ENCODE data around the gene ITGB6. TPM values are rescaled to one million over a fixed set of nuclear protein-coding genes. Genes with fewer than 3 reads are reported as not detected.

ITGB6 gene
- total and polyA plus RNA-seq, 5 experiments from 2014 or later: not detected

DNA sequence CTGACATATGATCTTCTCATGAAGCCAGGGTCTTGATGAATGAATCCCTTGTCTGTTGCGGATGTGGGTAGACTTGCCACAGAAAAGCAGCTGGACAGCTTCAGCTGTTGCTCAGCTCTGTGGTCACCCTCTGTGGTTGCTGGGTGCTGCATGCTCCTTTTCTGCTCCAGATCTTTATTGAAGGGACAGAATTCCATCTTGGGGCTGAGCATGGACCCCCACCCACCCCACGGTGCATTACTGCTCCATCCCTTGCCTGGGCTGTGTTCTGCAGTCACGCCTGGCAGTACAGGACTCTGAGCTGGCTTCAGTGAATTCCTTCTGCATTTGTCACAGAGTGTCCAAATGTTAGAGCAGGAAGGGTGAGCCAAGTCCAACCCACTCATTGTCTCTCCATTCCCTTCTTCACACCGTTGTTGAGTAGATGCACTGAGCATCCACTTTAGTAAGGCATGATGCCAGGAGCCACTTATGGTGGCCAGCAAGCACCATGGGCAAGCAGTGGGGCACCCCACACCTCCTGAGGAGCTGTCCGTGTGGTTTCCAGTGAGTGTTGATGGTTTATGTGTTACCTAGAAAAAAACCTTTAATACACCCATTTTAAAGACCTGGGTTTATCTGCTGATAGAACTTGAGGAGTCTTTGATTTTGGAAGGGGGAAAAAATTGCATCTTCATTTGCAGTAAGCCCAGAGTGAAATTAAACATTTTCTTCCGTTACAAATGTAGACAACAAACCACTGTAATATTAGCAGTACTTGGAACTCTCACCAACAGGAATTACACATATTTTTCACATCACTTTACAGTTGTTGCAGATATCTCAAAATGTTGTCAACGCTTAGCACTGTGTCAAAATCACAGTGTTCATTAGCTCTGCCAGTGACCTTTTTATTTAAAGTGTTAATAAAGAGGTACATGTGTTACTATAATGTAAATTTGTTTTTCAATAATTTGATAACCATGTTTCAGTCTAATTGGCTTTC is 14.7 kb upstream of the ITGB6 start:
- Mint-ChIP-seq H3K4me3 (no peak overlapping the region), H3K27ac (no peak overlapping the region), H3K4me1 (peaks cover 4 to 18% (median 6%) of the 10 kb centered on the region in 4 donors), H3K36me3 (peaks cover 0 to 5% (median 0%) of the 10 kb centered on the region in 3 donors), H3K27me3 (peaks cover 3 to 28% (median 16%) of the 10 kb centered on the region in 5 donors), H3K9me3 (no peaks in the 10 kb centered on the region)
- ATAC-seq: no peak
- POLR2A ChIA-PET: no interaction called here
- DNase-seq: no peak

DNA sequence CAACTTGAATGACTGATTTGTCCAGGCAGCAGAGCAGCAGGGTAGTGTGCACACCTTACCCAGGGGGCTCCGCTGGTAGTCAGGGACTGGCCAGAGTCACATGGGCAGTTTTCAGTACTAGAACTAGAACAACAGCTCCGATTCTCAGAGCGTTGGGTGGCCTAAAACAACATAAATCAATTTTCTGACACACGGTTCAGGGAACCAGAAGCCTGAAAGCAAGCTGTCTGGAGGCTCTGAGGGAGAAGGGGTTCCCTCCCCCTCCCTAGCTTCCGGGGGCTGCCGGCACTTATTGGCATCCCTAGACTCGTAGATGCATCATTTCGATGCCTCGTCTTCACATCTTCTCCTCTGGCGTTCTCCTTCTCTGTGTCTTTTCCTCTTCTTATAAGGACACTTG is 13.4 kb upstream of the ITGB6 start:
- POLR2A ChIA-PET: no interaction called here
- ATAC-seq (no peak), DNase-seq (no peak)
- Mint-ChIP-seq H3K4me3 (no peak overlapping the region), H3K9me3 (no peaks in the 10 kb centered on the region), H3K27me3 (peaks cover 3 to 28% (median 16%) of the 10 kb centered on the region in 5 donors), H3K36me3 (peaks cover 0 to 5% (median 0%) of the 10 kb centered on the region in 3 donors), H3K4me1 (peaks cover 4 to 22% (median 6%) of the 10 kb centered on the region in 4 donors), H3K27ac (no peak overlapping the region)

DNA sequence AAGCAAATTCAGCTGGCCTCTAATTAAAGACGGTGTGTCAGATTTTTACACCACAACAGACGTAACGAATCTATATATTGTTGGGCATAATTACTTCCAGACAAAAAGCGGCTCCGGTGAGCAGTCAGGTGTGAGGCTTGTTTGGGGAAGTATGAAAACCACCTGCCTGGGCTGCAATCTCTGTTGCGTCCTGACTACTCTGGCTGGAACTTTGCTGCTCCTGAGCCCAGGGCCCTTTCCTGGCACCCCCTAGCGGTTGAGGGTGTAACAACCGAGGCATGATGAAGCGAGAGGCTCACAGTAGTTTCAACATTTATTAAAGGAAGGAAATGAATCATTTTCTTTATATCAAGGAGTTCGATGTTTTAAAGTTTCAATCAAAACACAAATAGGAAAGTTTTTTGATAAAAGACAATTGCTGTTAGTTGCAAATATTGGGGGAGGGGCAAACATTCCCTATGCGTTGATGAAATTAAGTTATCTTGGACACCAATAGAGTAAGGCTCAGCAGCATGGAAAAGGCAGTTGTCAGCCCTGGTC is 10.6 kb upstream of the ITGB6 start:
- Mint-ChIP-seq H3K27ac (peak overlapping the region in 2 of 10 donors; percentile 14), H3K9me3 (peaks cover 0 to 1% (median 0%) of the 10 kb centered on the region in 9 donors), H3K4me1 (peaks cover 5 to 30% (median 12%) of the 10 kb centered on the region in 4 donors), H3K36me3 (peaks cover 0 to 4% (median 0%) of the 10 kb centered on the region in 3 donors), H3K4me3 (no peak overlapping the region), H3K27me3 (peaks cover 3 to 19% (median 10%) of the 10 kb centered on the region in 5 donors)
- ATAC-seq (peak; percentile 91 to 96), DNase-seq (peak; percentile 40 to 84 (median 68))
- POLR2A ChIA-PET: no interaction called here

DNA sequence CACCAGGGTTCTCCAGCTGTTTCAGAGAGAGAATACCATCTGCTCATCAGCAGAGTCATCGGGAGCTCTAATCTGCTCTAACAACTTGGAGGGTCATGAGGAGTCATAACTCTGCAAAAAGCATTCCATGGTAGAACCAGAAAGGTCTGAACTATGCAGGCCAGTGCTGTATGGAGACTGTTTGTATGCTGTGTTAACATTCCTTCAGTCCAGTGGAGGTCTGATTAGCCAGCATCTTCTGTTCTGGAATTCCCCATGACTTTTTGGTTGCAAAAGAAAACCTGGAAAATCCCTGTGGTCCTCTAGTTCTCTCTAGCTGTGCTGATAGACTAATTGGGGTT is 9.4 kb upstream of the ITGB6 start:
- peak overlapping the region in 1 of 10 donors; percentile 56 for H3K27ac Mint-ChIP-seq

DNA sequence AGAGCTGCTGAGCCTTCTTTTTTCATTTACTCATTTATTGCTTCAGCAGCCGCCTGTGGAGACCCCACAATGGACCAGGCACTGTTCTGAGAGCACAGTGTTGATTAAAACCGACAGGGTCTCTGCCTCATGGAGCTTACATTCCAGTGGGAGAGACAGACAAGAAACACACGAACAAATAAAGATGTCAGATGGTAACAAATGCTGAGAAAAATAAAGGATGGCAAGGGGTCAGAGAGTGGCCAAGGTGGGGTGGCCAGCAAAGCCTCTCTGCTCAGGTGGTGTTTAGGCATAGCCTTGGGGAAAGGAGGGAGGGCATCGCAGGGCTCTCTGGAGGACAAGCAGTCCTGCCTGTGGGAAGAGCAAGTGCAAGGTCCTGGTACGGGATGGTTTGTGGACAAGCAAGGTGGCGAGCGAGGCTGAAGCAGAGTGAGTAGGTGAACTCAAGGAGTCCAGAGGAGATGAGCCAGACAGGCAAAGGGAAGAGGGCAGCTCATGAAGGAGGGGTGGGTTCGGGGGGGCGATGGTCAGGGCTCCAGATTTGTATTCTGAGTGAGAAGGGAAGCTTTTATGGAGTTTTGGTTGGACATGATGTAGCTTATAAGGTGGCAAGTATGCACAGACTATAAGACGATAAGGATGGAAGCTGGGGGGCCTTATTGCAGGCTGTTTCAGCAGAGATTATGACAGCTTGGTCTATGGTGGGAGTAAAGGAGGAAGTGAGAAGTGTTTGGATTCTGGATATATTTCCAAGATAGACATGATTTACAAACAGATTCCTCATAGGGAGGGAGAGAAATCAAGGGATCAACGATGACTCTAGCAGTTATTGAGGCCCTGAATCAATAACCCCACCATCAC is 8.8 kb upstream of the ITGB6 start:
- POLR2A ChIA-PET: no interaction called here
- no peak overlapping the region for H3K4me3 Mint-ChIP-seq
- peaks cover 5 to 20% (median 13%) of the 10 kb centered on the region in 4 donors for H3K4me1 Mint-ChIP-seq
- peak overlapping the region in 2 of 10 donors; percentile 29 to 50 for H3K27ac Mint-ChIP-seq
- H3K36me3 Mint-ChIP-seq: peaks cover 0 to 4% (median 0%) of the 10 kb centered on the region in 3 donors
- ATAC-seq (no peak), DNase-seq (no peak)
- H3K27me3 Mint-ChIP-seq: peaks cover 1 to 7% (median 5%) of the 10 kb centered on the region in 5 donors
- peaks cover 0 to 1% (median 0%) of the 10 kb centered on the region in 9 donors for H3K9me3 Mint-ChIP-seq

More for the DNA sequence above, 9.4 kb upstream of the ITGB6 start:
- Mint-ChIP-seq H3K9me3 (peaks cover 0 to 1% (median 0%) of the 10 kb centered on the region in 9 donors), H3K36me3 (peaks cover 0 to 4% (median 0%) of the 10 kb centered on the region in 3 donors), H3K4me3 (no peak overlapping the region), H3K27me3 (peaks cover 1 to 12% (median 5%) of the 10 kb centered on the region in 5 donors), H3K4me1 (peaks cover 5 to 25% (median 13%) of the 10 kb centered on the region in 4 donors)
- no peak for DNase-seq
- POLR2A ChIA-PET: no interaction called here
- no peak for ATAC-seq

DNA sequence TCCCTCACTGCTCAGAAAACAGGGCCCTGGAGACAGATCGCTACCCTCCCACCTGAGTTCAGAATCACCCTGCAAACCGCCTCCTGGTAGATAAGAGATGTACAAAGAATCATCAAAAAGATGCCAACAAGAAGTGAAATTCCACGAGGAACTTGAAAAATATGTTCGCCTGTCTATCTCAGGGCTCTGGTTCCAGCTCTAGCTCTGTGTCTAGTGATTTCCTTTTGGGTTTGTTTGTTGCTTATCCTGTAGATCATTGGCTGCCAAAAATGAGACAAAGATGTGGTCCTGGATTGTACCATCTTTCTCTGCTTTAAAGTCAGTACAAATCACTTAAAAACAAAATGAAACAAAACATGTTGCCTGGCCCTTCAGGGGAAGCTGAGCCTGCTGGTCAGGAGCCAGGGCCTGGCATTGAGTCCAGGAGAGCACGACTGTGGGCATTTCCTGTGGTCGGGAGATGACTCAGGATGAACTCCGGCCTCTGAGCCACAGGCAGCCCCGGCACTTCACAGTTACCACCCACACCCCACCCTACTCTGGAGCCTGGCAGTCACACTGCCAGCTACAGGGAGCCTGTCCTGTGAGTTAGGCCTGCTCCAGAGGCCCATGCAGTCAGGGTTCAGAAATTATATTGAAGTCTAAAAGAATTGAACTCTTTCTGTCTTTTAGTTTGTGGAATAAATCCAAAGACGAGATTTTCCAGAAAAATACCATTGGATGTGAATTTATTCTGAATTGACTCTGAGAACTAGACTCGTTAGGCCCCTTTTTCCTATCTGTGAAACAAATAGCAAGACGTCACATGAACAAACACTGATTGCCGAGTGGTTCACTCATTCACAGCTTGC is 8.0 kb upstream of the ITGB6 start:
- H3K27ac Mint-ChIP-seq: peak overlapping the region in 1 of 10 donors; percentile 22
- H3K9me3 Mint-ChIP-seq: peaks cover 0 to 1% (median 0%) of the 10 kb centered on the region in 9 donors
- no peak for ATAC-seq
- H3K27me3 Mint-ChIP-seq: peaks cover 0 to 4% (median 0%) of the 10 kb centered on the region in 5 donors
- DNase-seq: no peak
- H3K4me3 Mint-ChIP-seq: no peak overlapping the region
- H3K4me1 Mint-ChIP-seq: peaks cover 5 to 20% (median 13%) of the 10 kb centered on the region in 4 donors
- POLR2A ChIA-PET: no interaction called here
- peaks cover 0 to 4% (median 0%) of the 10 kb centered on the region in 3 donors for H3K36me3 Mint-ChIP-seq

DNA sequence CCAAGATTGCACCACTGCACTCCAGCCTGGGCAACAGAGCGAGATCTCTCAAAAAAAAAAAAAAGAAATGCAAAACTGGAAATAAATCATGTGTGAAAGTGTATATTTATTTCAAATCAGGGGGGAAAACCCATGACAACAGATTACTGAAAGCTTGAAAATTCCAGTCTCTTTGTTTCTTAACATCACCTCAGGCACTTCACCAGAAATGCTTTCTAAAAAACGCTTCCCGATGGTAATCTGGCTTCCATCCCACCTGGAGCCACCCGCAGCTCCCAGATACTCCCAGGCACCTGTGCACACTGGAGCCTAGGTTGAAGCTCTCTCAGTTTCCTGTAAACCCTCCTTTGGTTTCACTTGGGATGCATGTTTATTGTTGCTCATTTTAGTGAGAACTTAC is 7.2 kb upstream of the ITGB6 start:
- no peak for ATAC-seq

DNA sequence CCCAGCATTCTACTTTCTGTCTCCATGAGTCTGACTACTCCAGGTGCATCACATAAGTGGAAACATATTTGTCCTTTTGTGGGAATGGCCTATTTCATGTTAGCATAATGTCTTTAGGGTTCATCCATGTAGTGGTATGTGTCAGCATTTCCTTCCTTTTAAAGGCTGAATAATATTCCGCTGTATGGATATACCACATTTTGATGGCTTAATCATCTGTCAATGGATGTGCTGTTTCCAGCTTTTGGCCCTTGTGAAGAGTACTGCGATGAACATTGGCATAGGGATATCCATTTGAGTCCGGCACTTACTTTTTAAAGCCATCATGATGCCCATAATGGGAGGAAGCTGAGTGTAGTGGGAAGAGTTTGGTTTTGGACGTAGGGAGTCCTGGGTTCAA is 6.4 kb upstream of the ITGB6 start:
- no peak for DNase-seq
- no peak overlapping the region for H3K27ac Mint-ChIP-seq
- H3K4me1 Mint-ChIP-seq: peaks cover 5 to 20% (median 13%) of the 10 kb centered on the region in 4 donors
- peaks cover 0 to 1% (median 0%) of the 10 kb centered on the region in 5 donors for H3K27me3 Mint-ChIP-seq
- peaks cover 0 to 4% (median 0%) of the 10 kb centered on the region in 3 donors for H3K36me3 Mint-ChIP-seq
- no peak for ATAC-seq
- POLR2A ChIA-PET: no interaction called here
- H3K4me3 Mint-ChIP-seq: no peak overlapping the region
- peaks cover 0 to 1% (median 0%) of the 10 kb centered on the region in 9 donors for H3K9me3 Mint-ChIP-seq

More for the DNA sequence above, 7.2 kb upstream of the ITGB6 start:
- Mint-ChIP-seq H3K9me3 (peaks cover 0 to 1% (median 0%) of the 10 kb centered on the region in 9 donors), H3K4me3 (no peak overlapping the region), H3K27ac (no peak overlapping the region), H3K36me3 (peaks cover 0 to 4% (median 0%) of the 10 kb centered on the region in 3 donors), H3K4me1 (peaks cover 5 to 20% (median 13%) of the 10 kb centered on the region in 4 donors), H3K27me3 (peaks cover 0 to 3% (median 0%) of the 10 kb centered on the region in 5 donors)
- no peak for DNase-seq
- POLR2A ChIA-PET: no interaction called here

DNA sequence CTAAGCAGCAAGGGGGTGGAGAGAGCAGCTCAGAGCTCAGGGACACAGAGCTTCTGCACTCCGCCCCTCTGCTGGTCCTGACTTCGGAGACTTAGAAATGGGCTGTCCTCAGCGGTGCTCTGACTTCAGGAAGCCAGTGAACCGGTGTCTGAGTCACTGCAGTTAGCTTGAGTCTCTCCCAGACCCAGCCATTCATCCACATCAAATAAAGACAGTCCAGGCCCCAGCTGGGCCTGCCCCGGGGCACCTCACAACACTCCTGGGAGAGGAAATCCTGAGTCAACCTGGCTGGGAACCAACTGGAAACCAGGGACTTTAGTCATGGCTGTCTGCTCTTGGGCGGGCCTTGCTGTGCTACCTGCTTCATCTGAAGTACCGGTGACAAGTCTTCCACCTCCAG is 5.4 kb upstream of the ITGB6 start:
- POLR2A ChIA-PET: no interaction called here
- Mint-ChIP-seq H3K9me3 (peaks cover 0 to 1% (median 0%) of the 10 kb centered on the region in 9 donors), H3K36me3 (peaks cover 0 to 4% (median 0%) of the 10 kb centered on the region in 3 donors), H3K27me3 (no peaks in the 10 kb centered on the region), H3K4me1 (peaks cover under 1 to 15% (median 8%) of the 10 kb centered on the region in 4 donors), H3K27ac (peak overlapping the region in 1 of 10 donors; percentile 71), H3K4me3 (no peak overlapping the region)
- no peak for DNase-seq
- ATAC-seq: peak in 1 of 2 donors; percentile 28

DNA sequence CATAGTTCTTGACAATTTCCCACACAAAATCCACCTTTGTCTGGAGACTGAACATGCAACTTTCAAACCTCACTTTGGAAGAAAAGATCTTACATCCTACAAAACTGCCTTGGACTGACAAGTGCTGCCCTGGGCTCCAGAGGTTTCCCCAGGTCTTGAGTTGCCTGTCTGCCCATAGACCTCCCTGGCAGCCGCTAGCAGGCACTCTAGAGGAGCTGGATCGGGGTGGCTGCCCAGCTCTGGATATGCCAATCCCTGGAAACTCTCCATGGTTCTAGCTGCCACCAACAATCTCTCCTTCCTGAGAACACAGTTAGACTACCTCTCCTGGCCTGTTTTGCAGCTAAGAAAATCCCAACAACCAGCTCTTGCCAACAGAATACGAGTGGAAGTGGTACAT is 3.4 kb upstream of the ITGB6 start:
- Mint-ChIP-seq H3K27ac (no peak overlapping the region), H3K4me1 (peaks cover 0 to 8% (median 7%) of the 10 kb centered on the region in 4 donors), H3K27me3 (no peaks in the 10 kb centered on the region), H3K4me3 (no peak overlapping the region), H3K36me3 (peaks cover 0 to 4% (median 0%) of the 10 kb centered on the region in 3 donors), H3K9me3 (peaks cover 0 to 1% (median 0%) of the 10 kb centered on the region in 9 donors)
- DNase-seq: no peak
- POLR2A ChIA-PET: no interaction called here
- no peak for ATAC-seq

DNA sequence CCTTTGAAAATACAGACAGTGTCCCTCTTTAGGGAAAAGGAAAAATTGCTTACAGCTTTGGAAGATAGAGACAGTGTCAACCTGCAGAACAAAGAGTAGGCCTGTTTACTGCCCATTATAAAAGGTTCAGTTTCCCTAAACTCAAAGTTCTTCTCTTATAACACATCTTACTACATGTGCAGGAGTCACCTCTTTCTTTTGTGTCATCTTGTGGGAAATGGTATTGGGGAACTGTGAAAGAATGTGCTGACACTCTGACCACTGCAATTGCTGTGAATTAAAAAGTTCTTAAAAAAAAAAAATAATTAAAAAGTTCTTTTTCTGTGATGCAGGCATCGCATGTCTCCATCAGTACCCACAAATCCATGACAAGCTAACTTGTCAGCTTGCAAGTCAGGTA is 2.9 kb upstream of the ITGB6 start:
- DNase-seq (no peak), ATAC-seq (no peak)
- Mint-ChIP-seq H3K9me3 (peaks cover 0 to 1% (median 0%) of the 10 kb centered on the region in 9 donors), H3K36me3 (peaks cover 0 to 4% (median 0%) of the 10 kb centered on the region in 3 donors), H3K4me3 (no peak overlapping the region), H3K27ac (no peak overlapping the region), H3K4me1 (peaks cover 0 to 6% (median 5%) of the 10 kb centered on the region in 4 donors), H3K27me3 (no peaks in the 10 kb centered on the region)
- POLR2A ChIA-PET: no interaction called here

All from naive thymus-derived CD8-positive, alpha-beta T cell (primary cell).